Right lung (tissue), 5 donors: ENCODE measurements around the gene DNAJB1. TPM values are rescaled to one million over a fixed set of nuclear protein-coding genes. Genes with fewer than 3 reads are reported as not detected.

Source experiments
- DNase-seq, 2 donors: peaks; one replicate each; pipeline ENCODE4 v3.0.0-alpha.2; 2013
- polyA plus RNA-seq, 5 donors: library from polyadenylated mRNA; unstranded; fragments of 120-200 nt; gene quantifications; one replicate each; pipeline versions ENCODE4 v1.2.1 to v1.2.3, GENCODE V29; 2013; ENCODE audit warnings: inconsistent platforms in 1 of 5, low replicate concordance in 1 of 5; ENCODE audit not compliant: insufficient read length in 5 of 5, insufficient read depth in 1 of 5

Gene DNAJB1
- polyA plus RNA-seq, 5 donors: 71.3 to 112 (median 83.8) TPM

GRCh38 chr19:14475251-14476073, 42.7 kb downstream of the DNAJB1 start, which contains the start of gene PTGER1:
Gene PTGER1 (minus strand): TSS chr19:14475354. CDS start chr19:14474320, 1,034 bp downstream.
- DNase-seq: peak; percentile 76 to 78

GRCh38 chr19:14474827-14475226, 43.4 kb downstream of the DNAJB1 start:
- DNase-seq: no peak

GRCh38 chr19:14473978-14474578, 44.1 kb downstream of the DNAJB1 start:
- no peak for DNase-seq

- DNase-seq: no peak
These were observed 44.9 kb downstream of the DNAJB1 start for GRCh38 chr19:14473073-14473977.

GRCh38 chr19:14472202-14472938, 45.8 kb downstream of the DNAJB1 start:
- DNase-seq: peak in 1 of 2 donors; percentile 46

GRCh38 chr19:14471436-14472187, 46.6 kb downstream of the DNAJB1 start:
- DNase-seq: no peak

GRCh38 chr19:14470031-14470876, 47.9 kb downstream of the DNAJB1 start:
- no peak for DNase-seq

GRCh38 chr19:14467816-14468215, 50.4 kb downstream of the DNAJB1 start:
- DNase-seq: no peak

- no peak for DNase-seq
These were observed 50.8 kb downstream of the DNAJB1 start for GRCh38 chr19:14467391-14467790.

Other genes with a start within 250 kb of the DNAJB1 start
- 10 to 100 TPM; 17.6 to 36.2 (median 21.6) TPM for gene ADGRE5, start 137.0 kb downstream of the DNAJB1 start, polyA plus RNA-seq
- gene DDX39A, start 99.1 kb downstream of the DNAJB1 start, polyA plus RNA-seq: 10 to 100 TPM; 39.2 to 62.2 (median 52.1) TPM
- gene PKN1, start 85.1 kb downstream of the DNAJB1 start, polyA plus RNA-seq: 100 to 1,000 TPM in 2 of 5 donors, 10 to 100 TPM in 3; 63.9 to 119 (median 83.2) TPM
- gene PTGER1, start 43.0 kb downstream of the DNAJB1 start, polyA plus RNA-seq: 10 to 100 TPM in 1 of 5 donors, 1 to 10 TPM in 4; 4.0 to 17.8 (median 5.6) TPM
- 10 to 100 TPM; 44.4 to 90.0 (median 59.5) TPM for gene GIPC1, start 22.3 kb downstream of the DNAJB1 start, polyA plus RNA-seq
- gene TECR, start 11.2 kb upstream of the DNAJB1 start, polyA plus RNA-seq: 100 to 1,000 TPM in 1 of 5 donors, 10 to 100 TPM in 4; 61.8 to 119 (median 84.8) TPM
- gene NDUFB7, start 53.7 kb upstream of the DNAJB1 start, polyA plus RNA-seq: 100 to 1,000 TPM in 1 of 5 donors, 10 to 100 TPM in 4; 69.6 to 137 (median 76.0) TPM
- under 1 TPM; 0.14 to 0.28 (median 0.19) TPM for gene CLEC17A, start 64.7 kb upstream of the DNAJB1 start, polyA plus RNA-seq
- under 1 TPM in 3 of 5 donors, not detected in 2; 0.13 to 0.15 (median 0.14) TPM for gene ADGRE3, start 156.4 kb upstream of the DNAJB1 start, polyA plus RNA-seq
- 10 to 100 TPM; 26.2 to 36.2 (median 33.1) TPM for gene ZNF333, start 171.7 kb upstream of the DNAJB1 start, polyA plus RNA-seq